Endothelial cell of umbilical vein (primary cell): ENCODE results near the gene MEGF11. TPM values are rescaled to one million over a fixed set of nuclear protein-coding genes. Genes with fewer than 3 reads are reported as not detected.

Experiments
- BruUV-seq: library from RNA; stranded (reverse); fragments of 400-500 nt; replicated peaks from 2 replicates; lab custom pipeline; 2021; lab: Mats Ljungman, UMichigan
- CTCF ChIA-PET: fragments of 300-600, 350-600 bp; sonication (Branson Sonifier 250); formaldehyde crosslinking; loops from one replicate; lab custom pipeline; 2021; ENCODE audit warnings: antibody characterized with exemption, inconsistent platforms; lab: Charles Lee
- POLR2A ChIA-PET: fragments of 300-600, 350-600 bp; sonication (Branson Sonifier 250); formaldehyde crosslinking; loops from one replicate; lab custom pipeline; 2021; ENCODE audit warnings: antibody characterized with exemption, inconsistent platforms; lab: Charles Lee
- DNase-seq: peaks from one replicate; pipeline ENCODE4 v3.0.0-alpha.2; 2011; ENCODE audit warnings: low read depth, low spot score
- FAIRE-seq: peaks from 2 replicates; lab custom pipeline; 2011; peaks lifted over from hg19 to GRCh38; lab: Jason Lieb, UNC
- H2AFZ ChIP-seq: 2 replicates; pipeline ENCODE4 v1.6.0; 2012; ENCODE audit warnings: low read depth, low read length, control low read depth, inconsistent platforms
- H3K27ac ChIP-seq: 2 replicates; pipeline ENCODE4 v1.5.1; 2011; ENCODE audit warnings: low read depth, mild to moderate bottlenecking, control low read depth, low read length, moderate library complexity; ENCODE audit not compliant: insufficient read depth
- H3K27me3 ChIP-seq, 2 experiments: 2 replicates each; pipeline versions ENCODE4 v1.6.0 to v1.6.1; 2011; ENCODE audit warnings: low read length in 2 of 2, mixed read lengths in 1 of 2; ENCODE audit not compliant: control insufficient read depth in 2 of 2, insufficient read depth in 2 of 2
- H3K36me3 ChIP-seq, 2 experiments: 2 replicates in 1 of 2; 3 replicates in 1 of 2; pipeline ENCODE4 v1.5.1; 2011; ENCODE audit warnings: low read length in 2 of 2, mild to moderate bottlenecking in 1 of 2, moderate library complexity in 1 of 2; ENCODE audit not compliant: control insufficient read depth in 2 of 2, insufficient read depth in 2 of 2; ENCODE audit errors: extremely low read depth in 1 of 2
- H3K4me1 ChIP-seq: 3 replicates; pipeline ENCODE4 v1.5.1; 2011; ENCODE audit warnings: mild to moderate bottlenecking, low read length; ENCODE audit not compliant: control insufficient read depth, insufficient read depth; ENCODE audit errors: extremely low read depth
- H3K4me2 ChIP-seq: 2 replicates; pipeline ENCODE4 v1.6.1; 2011; ENCODE audit warnings: low read length, control low read depth, mixed read lengths; ENCODE audit not compliant: insufficient read depth
- H3K4me3 ChIP-seq, 3 experiments: fragments of 200-600 bp in 1 of 3; sonication (generic), shearing (Covaris generic) in 1 of 3; replicated peaks in 1 of 3; 2 replicates each; pipeline ENCODE4 v1.5.1; 2011 to 2016; ENCODE audit warnings: control low read depth in 3 of 3, low read length in 3 of 3, mild to moderate bottlenecking in 2 of 3, inconsistent platforms in 1 of 3, low read depth in 1 of 3, moderate library complexity in 1 of 3; ENCODE audit not compliant: insufficient read depth in 1 of 3
- H3K79me2 ChIP-seq: 2 replicates; pipeline ENCODE4 v1.6.0; 2012; ENCODE audit warnings: low read length, inconsistent platforms; ENCODE audit not compliant: control insufficient read depth, insufficient read depth
- H3K9ac ChIP-seq: replicated peaks from 2 replicates; pipeline ENCODE3; 2011; ENCODE audit warnings: low read length, control low read depth; ENCODE audit not compliant: insufficient read depth; ENCODE audit errors: extremely low read depth
- H3K9me1 ChIP-seq: replicated peaks from 3 replicates; pipeline ENCODE4 v1.6.0; 2011; ENCODE audit warnings: mild to moderate bottlenecking, low read length; ENCODE audit not compliant: control insufficient read depth, insufficient read depth; ENCODE audit errors: extremely low read depth
- H3K9me3 ChIP-seq: replicated peaks from 2 replicates; pipeline ENCODE4 v1.5.1; 2012; ENCODE audit warnings: low read length, inconsistent platforms; ENCODE audit not compliant: control insufficient read depth, insufficient read depth
- H4K20me1 ChIP-seq: replicated peaks from 2 replicates; pipeline ENCODE3; 2011; ENCODE audit warnings: mild to moderate bottlenecking, low read length; ENCODE audit not compliant: control insufficient read depth, insufficient read depth; ENCODE audit errors: extremely low read depth
- EZH2 ChIP-seq: IDR thresholded peaks from 2 replicates; pipeline ENCODE4 v1.6.1; 2012; ENCODE audit warnings: borderline replicate concordance, low read depth, mild to moderate bottlenecking, moderate library complexity, low read length, inconsistent platforms; ENCODE audit not compliant: severe bottlenecking
- FOS ChIP-seq: IDR thresholded peaks from 2 replicates; pipeline ENCODE4 v1.6.1; 2011; ENCODE audit warnings: mild to moderate bottlenecking, low read length, moderate library complexity, borderline replicate concordance; ENCODE audit not compliant: insufficient read depth
- GATA2 ChIP-seq: IDR thresholded peaks from 2 replicates; pipeline ENCODE4 v1.7.0; 2011; ENCODE audit warnings: low read depth, mild to moderate bottlenecking, moderate library complexity, mixed read lengths, low read length; ENCODE audit not compliant: insufficient read length, insufficient read depth
- JUN ChIP-seq: IDR thresholded peaks from 2 replicates; pipeline ENCODE4 v1.6.1; 2011; ENCODE audit warnings: borderline replicate concordance, low read depth; ENCODE audit not compliant: insufficient read length, insufficient read depth
- MYC ChIP-seq: IDR thresholded peaks from one replicate; pipeline ENCODE4 v1.6.1; 2011; ENCODE audit warnings: mild to moderate bottlenecking, low read depth, low read length
- POLR2A ChIP-seq: IDR thresholded peaks from 2 replicates; pipeline ENCODE4 v1.6.1; 2012; ENCODE audit warnings: low read depth, mild to moderate bottlenecking, control low read depth, low read length
- POLR2AphosphoS5 ChIP-seq: IDR thresholded peaks from 2 replicates; pipeline ENCODE4 v1.6.1; 2012; ENCODE audit warnings: low read depth, mild to moderate bottlenecking, control low read depth, low read length, moderate library complexity; ENCODE audit not compliant: insufficient read depth
- dilution Hi-C: fragments of 300-500 bp; cut with MboI; formaldehyde crosslinking; loops from one replicate; pipeline ENCODE4 v1.15.0; 2019; ENCODE audit warnings: low sequenced_read_pairs; ENCODE audit not compliant: extremely low pct_ligation_motif_present
- intact Hi-C: fragments of 100-400 bp; cut with micrococcal nuclease; formaldehyde crosslinking; loops from one replicate; pipeline ENCODE4 v1.10.0; 2022
- polyA plus RNA-seq, 4 experiments: library from polyadenylated mRNA; depleted of rRNA in 3 of 4; stranded (reverse) in 3 of 4; unstranded in 1 of 4; fragments of >200 nt; gene quantifications; 2 replicates each; pipeline versions ENCODE4 v1.2.1 to v1.2.3, GENCODE V29; 2011 to 2012; ENCODE audit warnings: missing spikeins in 1 of 4
- total RNA-seq: library from RNA; stranded (reverse); gene quantifications from 2 replicates; pipeline ENCODE4 v1.2.3, GENCODE V29; 2021
- TF ChIP-seq, protein P1 (sequence below), 2 donors: IDR thresholded peaks; 1 replicate in 1 of 2; 2 replicates in 1 of 2; pipeline ENCODE4 v1.5.1; 2011; ENCODE audit warnings: low read length in 2 of 2, mild to moderate bottlenecking in 2 of 2, moderate library complexity in 2 of 2, control low read depth in 1 of 2, inconsistent platforms in 1 of 2, low read depth in 1 of 2; ENCODE audit not compliant: insufficient read depth in 1 of 2; ENCODE audit errors: extremely low read depth in 1 of 2
- TF ChIP-seq, protein P2 (sequence below): IDR thresholded peaks from 2 replicates; pipeline ENCODE4 v1.6.1; 2011; ENCODE audit not compliant: insufficient read depth, insufficient read length

The MEGF11 gene
- total and polyA plus RNA-seq, 2 donors (not counting 3 experiments of a cell fraction or from before 2014, with no cell fraction given), result not detected

DNA sequence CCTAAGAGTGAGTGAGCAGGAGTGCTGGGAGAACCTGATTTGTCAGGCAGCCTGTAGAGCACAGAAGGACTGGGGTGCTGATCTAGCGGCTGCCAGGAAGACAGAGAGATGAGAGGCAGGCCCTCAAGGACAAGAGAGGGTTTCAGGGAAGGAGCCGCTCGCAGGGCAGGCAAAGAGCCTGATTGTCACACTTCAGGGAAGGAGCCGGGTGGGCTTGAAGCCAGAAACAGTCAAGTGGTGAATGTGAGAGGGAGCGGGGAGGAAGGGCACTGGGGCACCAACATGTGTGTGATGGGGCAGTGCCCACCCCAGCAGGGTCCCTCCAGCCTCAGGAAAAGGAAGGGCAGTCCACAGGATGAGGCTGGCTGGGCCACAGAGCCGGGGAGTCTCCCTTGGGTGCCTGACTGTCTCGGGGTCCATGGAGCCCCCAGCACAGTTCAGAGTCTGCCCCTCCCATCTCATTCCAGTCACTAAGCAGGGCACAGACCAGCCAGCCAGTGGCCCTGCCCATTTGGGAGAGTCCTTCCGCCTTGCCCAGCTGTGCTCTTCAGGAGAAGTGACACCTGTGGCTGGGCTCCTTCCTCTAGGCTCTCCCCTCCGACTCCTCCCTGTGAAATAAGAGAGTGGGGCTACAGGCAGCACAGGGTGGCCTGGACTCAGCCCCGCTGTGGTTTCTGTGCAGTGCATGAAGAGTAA lies 235.6 kb downstream of the MEGF11 start:
- intact Hi-C loops (no loop called here), dilution Hi-C loops (no loop called here)
- no peaks in the 10 kb centered on the region for H3K9me3 ChIP-seq
- FAIRE-seq, result no peak
- ChIA-PET CTCF (no interaction called here), POLR2A (no interaction called here)
- H3K9me1 ChIP-seq, result no peaks in the 10 kb centered on the region
- no peaks in the 10 kb centered on the region for H3K36me3 ChIP-seq
- no peak overlapping the region for H3K9ac ChIP-seq
- DNase-seq, result no peak
- no peaks in the 10 kb centered on the region for H3K27me3 ChIP-seq
- no TSS peak for BruUV-seq
- H3K4me3 ChIP-seq, result no peak overlapping the region
- no peaks in the 10 kb centered on the region for H3K4me1 ChIP-seq
- H3K27ac ChIP-seq, result no peak overlapping the region
- H3K4me2 ChIP-seq, result no peak overlapping the region
- H2AFZ ChIP-seq, result no peak overlapping the region
- no peak for TF ChIP-seq GATA2
- TF ChIP-seq EZH2, result no peak
- TF ChIP-seq MYC, result no peak
- TF ChIP-seq, protein P1, sequence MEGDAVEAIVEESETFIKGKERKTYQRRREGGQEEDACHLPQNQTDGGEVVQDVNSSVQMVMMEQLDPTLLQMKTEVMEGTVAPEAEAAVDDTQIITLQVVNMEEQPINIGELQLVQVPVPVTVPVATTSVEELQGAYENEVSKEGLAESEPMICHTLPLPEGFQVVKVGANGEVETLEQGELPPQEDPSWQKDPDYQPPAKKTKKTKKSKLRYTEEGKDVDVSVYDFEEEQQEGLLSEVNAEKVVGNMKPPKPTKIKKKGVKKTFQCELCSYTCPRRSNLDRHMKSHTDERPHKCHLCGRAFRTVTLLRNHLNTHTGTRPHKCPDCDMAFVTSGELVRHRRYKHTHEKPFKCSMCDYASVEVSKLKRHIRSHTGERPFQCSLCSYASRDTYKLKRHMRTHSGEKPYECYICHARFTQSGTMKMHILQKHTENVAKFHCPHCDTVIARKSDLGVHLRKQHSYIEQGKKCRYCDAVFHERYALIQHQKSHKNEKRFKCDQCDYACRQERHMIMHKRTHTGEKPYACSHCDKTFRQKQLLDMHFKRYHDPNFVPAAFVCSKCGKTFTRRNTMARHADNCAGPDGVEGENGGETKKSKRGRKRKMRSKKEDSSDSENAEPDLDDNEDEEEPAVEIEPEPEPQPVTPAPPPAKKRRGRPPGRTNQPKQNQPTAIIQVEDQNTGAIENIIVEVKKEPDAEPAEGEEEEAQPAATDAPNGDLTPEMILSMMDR (IDR thresholded peaks at IDR 0.05; ENCODE audit: extremely low read depth in 1 of 2, insufficient read depth in 1 of 2, low read depth in 1 of 2, low read length in 2 of 2), result no peak
- TF ChIP-seq POLR2AphosphoS5, result no peak
- no peak for TF ChIP-seq JUN
- TF ChIP-seq FOS, result no peak
- TF ChIP-seq, protein P2, sequence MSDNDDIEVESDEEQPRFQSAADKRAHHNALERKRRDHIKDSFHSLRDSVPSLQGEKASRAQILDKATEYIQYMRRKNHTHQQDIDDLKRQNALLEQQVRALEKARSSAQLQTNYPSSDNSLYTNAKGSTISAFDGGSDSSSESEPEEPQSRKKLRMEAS, result no peak
- no peak for TF ChIP-seq POLR2A
- H4K20me1 ChIP-seq, result no peaks in the 10 kb centered on the region
- no peaks in the 10 kb centered on the region for H3K79me2 ChIP-seq
